SK-N-MC (cell line): ENCODE measurements around the gene ZNF296.

ENCODE experiments used
- DNase-seq: peaks from one replicate; pipeline ENCODE4 v3.0.0-alpha.2; 2011; ENCODE audit warnings: low read depth, low spot score
- H3K27ac ChIP-seq: fragments of 200-600 bp; sonication (generic); 2 replicates; pipeline ENCODE4 v1.5.1; 2016; ENCODE audit warnings: mixed run types
- H3K36me3 ChIP-seq: fragments of 200-600 bp; sonication (generic); 2 replicates; pipeline ENCODE4 v1.6.1; 2017; ENCODE audit warnings: antibody characterized with exemption, low read length, mixed read lengths; ENCODE audit not compliant: insufficient read depth
- H3K4me3 ChIP-seq: fragments of 200-600 bp; sonication (generic); 2 replicates; pipeline ENCODE4 v1.5.1; 2016
- H3K9ac ChIP-seq: fragments of 200-600 bp; sonication (generic); 2 replicates; pipeline ENCODE4 v1.8.0; 2017; ENCODE audit warnings: mixed run types, mixed read lengths; ENCODE audit not compliant: insufficient read length
- H3K9me3 ChIP-seq: fragments of 200-600 bp; sonication (generic); 2 replicates; pipeline ENCODE4 v1.6.1; 2017; ENCODE audit warnings: low read depth, mild to moderate bottlenecking, antibody characterized with exemption, low read length, moderate library complexity, mixed read lengths
- EZH2 ChIP-seq: fragments of 200-600 bp; sonication (generic); IDR thresholded peaks from one replicate; pipeline ENCODE4 v1.6.1; 2017; ENCODE audit warnings: antibody characterized with exemption
- FOXP2 ChIP-seq: optimal IDR thresholded peaks from 2 replicates; pipeline ENCODE3; 2011; ENCODE audit warnings: mild to moderate bottlenecking, moderate library complexity; ENCODE audit not compliant: insufficient read depth; ENCODE audit errors: extremely low read length, control extremely low read depth
- POLR2AphosphoS5 ChIP-seq: IDR thresholded peaks from 2 replicates; pipeline ENCODE4 v1.6.1; 2012; ENCODE audit warnings: mild to moderate bottlenecking, low read depth, low read length, borderline replicate concordance

ZNF296 gene

DNA sequence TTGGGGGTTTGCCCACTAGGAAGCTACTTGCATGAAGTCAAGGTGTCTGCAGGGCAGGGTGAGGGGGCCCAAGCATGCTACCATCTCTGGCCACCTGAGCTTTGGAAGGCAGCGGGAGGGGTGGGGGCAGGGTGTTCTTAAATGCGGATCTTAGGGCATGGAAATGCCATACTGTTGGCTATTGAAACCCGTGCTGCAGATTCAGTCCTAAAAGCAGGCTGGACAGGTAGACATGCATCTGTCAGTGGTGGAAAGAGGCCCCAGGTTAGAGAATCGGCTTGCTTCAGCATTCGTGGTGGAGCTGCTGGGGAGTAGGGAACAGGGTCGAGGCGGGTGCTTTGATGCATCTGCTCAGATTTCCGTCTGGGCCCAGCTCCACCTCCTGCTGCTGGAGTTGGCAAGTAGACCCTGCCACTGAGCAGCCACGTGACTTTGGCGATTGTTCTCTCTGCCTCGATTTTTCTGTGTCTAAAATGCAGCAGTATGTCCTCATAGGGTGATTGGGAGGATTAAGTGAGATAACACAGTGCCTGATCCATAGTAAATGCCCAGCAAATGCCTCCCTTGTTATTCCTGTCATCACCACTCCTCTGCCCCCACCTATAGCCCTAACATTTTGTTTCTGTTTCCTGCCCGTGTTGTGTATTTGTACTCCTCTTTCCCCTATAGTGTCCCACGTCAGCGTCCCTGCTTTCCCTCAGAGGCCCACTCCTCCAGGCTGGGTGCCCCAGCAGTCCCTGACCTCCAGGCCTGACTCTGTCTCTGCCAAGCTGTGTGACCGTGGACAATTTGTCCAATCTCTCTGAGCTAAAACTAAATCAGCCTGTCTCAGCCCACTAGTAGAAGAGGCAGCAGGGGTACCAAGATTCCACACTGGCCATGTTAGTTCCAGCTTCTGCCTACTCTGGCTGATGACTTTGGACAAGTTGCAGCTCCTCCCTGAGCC, 22.5 kb upstream of the ZNF296 start:
- no peak overlapping the region; the same call in 1 of the 2 replicates for H3K4me3 ChIP-seq
- H3K36me3 ChIP-seq: peaks cover 7% of the 10 kb centered on the region; the same call in 1 of the 2 replicates
- H3K27ac ChIP-seq: 0 out of 2 replicates have a peak overlapping the region, but pooled peaks have one; percentile 9
- H3K9ac ChIP-seq: no peak overlapping the region
- no peak for DNase-seq
- H3K9me3 ChIP-seq: no peaks in the 10 kb centered on the region
- no peak for TF ChIP-seq POLR2AphosphoS5

DNA sequence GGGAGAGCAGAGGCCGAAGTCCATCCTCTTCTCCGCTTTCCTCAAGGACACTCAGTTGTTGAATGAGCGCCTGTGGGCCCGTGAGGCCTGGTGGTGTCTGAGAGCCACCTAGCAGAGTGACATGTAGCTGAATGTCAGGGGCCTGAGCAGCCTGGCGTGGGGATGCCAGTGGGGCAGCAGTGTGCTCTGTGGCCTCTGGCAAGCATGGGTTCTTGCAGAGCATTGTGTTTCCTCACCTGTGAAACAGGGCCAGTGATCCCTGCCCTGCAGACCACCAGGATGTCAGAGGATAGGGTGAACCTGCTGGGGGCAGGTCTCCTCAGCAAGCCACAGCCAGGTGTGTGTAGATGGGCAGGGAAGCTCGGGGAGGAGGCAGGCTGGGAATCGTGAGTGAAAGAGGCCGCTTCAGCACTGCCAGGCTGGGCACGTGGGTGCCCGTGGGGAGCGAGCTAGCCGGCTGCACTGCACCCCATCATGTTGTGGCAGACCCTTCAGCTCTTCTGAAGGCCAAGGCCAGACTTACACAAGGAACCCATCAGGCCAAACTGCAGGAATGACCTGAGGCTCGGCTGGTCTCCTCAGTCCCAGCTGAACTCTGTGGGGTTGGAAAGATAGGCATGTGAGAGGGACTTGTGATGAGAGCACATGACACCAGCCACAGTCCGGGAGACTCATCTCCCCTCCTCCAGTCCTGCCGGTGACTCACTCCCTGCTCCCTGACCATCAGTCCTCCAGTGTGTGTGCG, 21.7 kb upstream of the ZNF296 start:
- Histone ChIP-seq H3K4me3 (no peak overlapping the region; the same call in 1 of the 2 replicates), H3K27ac (no peak overlapping the region), H3K9me3 (no peaks in the 10 kb centered on the region), H3K36me3 (peaks cover 7% of the 10 kb centered on the region; the same call in 1 of the 2 replicates), H3K9ac (no peak overlapping the region)
- TF ChIP-seq FOXP2: no peak
- no peak for TF ChIP-seq EZH2
- TF ChIP-seq POLR2AphosphoS5: no peak
- DNase-seq: no peak

DNA sequence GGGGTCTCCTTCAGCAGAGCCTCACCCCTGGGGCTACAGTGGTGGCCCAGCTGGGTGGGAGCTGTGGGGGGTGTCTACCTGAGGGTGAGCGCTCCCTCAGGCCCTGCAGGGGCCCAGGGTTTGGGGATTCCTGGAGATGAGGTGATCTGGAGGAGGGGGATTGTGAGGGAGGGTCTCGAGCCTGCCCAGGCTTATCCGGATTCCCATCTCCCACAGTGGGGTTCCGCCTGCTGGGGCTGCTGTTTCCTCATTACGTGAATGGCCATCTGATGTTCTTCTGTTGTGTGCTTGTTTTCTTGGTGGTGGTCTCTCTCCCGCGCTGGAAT, 21.1 kb upstream of the ZNF296 start:
- Histone ChIP-seq H3K9me3 (no peaks in the 10 kb centered on the region), H3K9ac (no peak overlapping the region), H3K36me3 (peaks cover 7% of the 10 kb centered on the region; the same call in 1 of the 2 replicates), H3K27ac (no peak overlapping the region), H3K4me3 (no peak overlapping the region)
- no peak for DNase-seq
- no peak for TF ChIP-seq EZH2
- TF ChIP-seq POLR2AphosphoS5: no peak
- TF ChIP-seq FOXP2: no peak

DNA sequence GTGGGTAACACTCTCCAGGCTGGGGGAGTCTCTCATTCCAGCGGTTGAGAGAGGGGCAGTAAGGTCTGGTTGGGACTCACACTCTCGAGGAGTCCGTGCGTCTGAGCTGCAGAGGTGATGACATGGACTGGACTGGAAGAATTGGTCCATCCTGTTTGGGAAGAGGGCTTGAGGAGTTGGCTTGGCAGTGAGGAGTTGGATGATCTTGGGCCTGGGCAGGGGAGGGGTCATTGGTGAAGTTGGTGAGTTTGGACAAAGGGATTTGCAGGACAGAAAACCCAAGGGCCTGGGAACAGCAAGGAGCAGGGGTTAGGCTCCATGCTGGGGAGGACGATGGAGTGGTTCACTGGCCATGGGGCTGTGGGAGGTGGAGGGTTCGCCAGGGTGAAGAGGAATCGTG, 20.4 kb upstream of the ZNF296 start:
- no peak overlapping the region for H3K9ac ChIP-seq
- no peak overlapping the region for H3K27ac ChIP-seq
- TF ChIP-seq POLR2AphosphoS5: no peak
- no peak for TF ChIP-seq EZH2
- no peak for TF ChIP-seq FOXP2
- no peaks in the 10 kb centered on the region for H3K9me3 ChIP-seq
- peaks cover 7% of the 10 kb centered on the region; the same call in 1 of the 2 replicates for H3K36me3 ChIP-seq
- no peak for DNase-seq
- H3K4me3 ChIP-seq: no peak overlapping the region

DNA sequence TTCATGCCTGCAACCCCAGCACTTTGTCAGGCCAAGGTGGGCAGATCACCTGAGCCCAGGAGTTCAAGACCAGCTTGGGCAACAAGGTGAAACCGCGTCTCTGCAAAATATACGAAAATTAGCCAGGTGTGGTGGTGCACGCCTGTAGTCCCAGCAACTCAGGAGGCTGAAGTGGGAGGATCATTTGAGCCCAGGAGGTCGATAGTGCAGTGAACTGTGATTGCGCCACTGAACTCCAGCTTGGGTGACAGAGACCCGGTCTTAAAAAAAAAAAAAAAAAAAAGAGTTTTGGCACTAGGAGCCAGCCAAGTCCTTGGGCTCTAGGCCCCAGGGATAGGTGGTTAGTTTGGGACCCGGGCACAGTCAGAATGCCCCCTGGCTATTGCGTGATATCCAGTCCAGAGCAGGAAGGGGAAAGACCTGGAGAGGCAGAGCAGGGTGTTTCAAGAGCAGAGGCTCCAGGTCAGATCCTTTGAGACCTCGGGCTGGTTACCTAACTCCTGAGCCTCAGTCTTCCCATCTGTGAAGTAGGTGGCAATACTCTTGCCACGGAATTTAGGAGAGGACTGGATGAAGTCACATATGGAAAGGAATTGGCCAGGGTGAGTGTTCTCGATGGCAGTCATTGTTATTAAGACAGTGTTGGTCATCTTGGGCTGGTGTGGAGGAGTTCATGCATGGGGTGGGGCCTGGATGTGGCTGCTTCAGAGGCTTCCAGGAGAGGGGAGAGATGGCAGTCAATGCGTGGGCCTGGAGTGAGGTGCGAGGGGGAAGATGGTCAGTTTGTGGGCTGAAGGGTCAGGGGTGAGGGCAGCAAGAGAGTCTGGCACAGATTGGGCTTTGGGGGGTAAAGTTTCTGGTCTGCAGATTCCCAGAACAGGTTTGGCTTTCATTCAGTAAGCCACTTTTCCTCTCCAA, 19.5 kb upstream of the ZNF296 start:
- no peak for TF ChIP-seq POLR2AphosphoS5
- TF ChIP-seq EZH2: no peak
- TF ChIP-seq FOXP2: no peak
- Histone ChIP-seq H3K9me3 (no peaks in the 10 kb centered on the region), H3K4me3 (no peak overlapping the region), H3K9ac (no peak overlapping the region), H3K27ac (no peak overlapping the region), H3K36me3 (peaks cover 14% of the 10 kb centered on the region)
- no peak for DNase-seq

DNA sequence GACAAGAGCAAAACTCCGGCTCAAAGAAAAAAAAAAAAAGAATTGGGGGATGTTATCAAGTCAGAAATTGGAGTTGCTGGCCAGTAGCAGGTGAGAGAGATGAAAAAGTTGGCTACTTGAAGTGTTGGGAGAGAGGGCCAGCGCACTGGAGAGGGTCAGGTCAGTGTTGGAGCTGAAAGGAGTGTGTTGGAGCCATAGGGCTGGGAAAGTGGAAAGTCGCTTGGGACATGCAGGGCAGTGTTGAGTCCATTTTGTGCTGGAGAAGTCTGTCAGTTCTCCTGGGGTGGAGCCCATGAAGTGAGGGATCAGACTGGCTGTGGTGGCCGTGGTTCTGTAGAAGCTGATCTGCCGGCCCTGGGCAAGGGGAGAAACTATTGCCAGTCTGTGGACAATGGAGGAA, 18.4 kb upstream of the ZNF296 start:
- Histone ChIP-seq H3K4me3 (peak overlapping the region; percentile 91; the same call in 1 of the 2 replicates), H3K9me3 (no peaks in the 10 kb centered on the region), H3K9ac (peak overlapping the region; percentile 20), H3K36me3 (peaks cover 18% of the 10 kb centered on the region), H3K27ac (no peak overlapping the region)
- TF ChIP-seq POLR2AphosphoS5: no peak
- no peak for TF ChIP-seq FOXP2
- TF ChIP-seq EZH2: no peak
- DNase-seq: no peak

DNA sequence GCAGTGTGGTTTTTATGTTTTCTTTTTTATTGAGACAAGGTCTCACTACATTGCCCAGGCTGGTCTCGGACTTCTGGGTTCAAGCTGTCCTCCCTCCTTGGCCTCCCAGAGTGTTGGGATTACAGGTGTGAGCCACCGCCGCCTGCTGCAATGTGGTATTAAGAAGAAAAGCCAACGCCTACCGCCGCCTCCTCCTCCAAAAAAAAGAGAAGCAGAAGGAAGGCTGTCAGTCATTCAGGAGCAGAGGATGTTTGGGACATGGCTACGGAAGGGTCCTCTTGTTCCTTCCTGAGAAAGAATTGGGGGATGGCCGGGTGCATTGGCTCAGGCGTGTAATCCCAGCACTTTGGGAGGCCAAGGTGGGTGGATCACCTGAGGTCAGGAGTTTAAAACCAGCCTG, 17.9 kb upstream of the ZNF296 start:
- no peaks in the 10 kb centered on the region for H3K9me3 ChIP-seq
- H3K4me3 ChIP-seq: peak overlapping the region; percentile 91
- H3K36me3 ChIP-seq: peaks cover 18% of the 10 kb centered on the region
- H3K9ac ChIP-seq: peak overlapping the region; percentile 100
- no peak overlapping the region for H3K27ac ChIP-seq
- TF ChIP-seq EZH2 (no peak), FOXP2 (no peak), POLR2AphosphoS5 (no peak)
- no peak for DNase-seq
